Right lobe of liver (tissue), 4 donors: Measurements from ENCODE around the gene FSHR.

Source experiments
- CTCF ChIP-seq, 4 donors: fragments of 200-600 bp in 3 of 4; fragments of 450-650 bp in 1 of 4; IDR thresholded peaks; one replicate each; pipeline versions ENCODE4 v1.5.1 to v1.8.0; 2016 to 2022; ENCODE audit warnings: antibody characterized with exemption in 4 of 4, mild to moderate bottlenecking in 2 of 4
- POLR2A ChIP-seq: fragments of 450-650 bp; IDR thresholded peaks from one replicate; pipeline ENCODE4 v1.6.1; 2017; ENCODE audit warnings: antibody characterized with exemption, mild to moderate bottlenecking
- donor health status: DM: no; HTN: no; CAD: no.
- donor health status: DM: no; HTN: no; CAD: no.
- donor health status: DM: no; HTN: yes; CAD: no.

GRCh38 chr2:49186050-49186648 lies 31.8 kb upstream of the FSHR start:
- TF ChIP-seq CTCF (IDR thresholded peaks at IDR 0.05) (no peak), POLR2A (no peak)
